GM12865 (cell line): ENCODE data around the gene OGFOD3.
"Not testable (repeated sequence)": the region's sequence is repeated elsewhere in the genome, so short reads cannot be mapped to it uniquely, and the experiment has no call there.

ENCODE experiments used
- DNase-seq: peaks from one replicate; pipeline ENCODE4 v3.0.0; 2010; ENCODE audit warnings: low read depth
- H3K4me3 ChIP-seq: 2 replicates; pipeline ENCODE4 v1.5.1; 2011; ENCODE audit warnings: mild to moderate bottlenecking, low read depth, low read length, control low read depth
- TF ChIP-seq, protein P1 (sequence below): IDR thresholded peaks from 2 replicates; pipeline ENCODE4 v1.5.1; 2011; ENCODE audit warnings: low read length, control low read depth, low read depth, inconsistent platforms; ENCODE audit not compliant: insufficient read depth; ENCODE audit errors: missing control alignments

The OGFOD3 gene

DNA sequence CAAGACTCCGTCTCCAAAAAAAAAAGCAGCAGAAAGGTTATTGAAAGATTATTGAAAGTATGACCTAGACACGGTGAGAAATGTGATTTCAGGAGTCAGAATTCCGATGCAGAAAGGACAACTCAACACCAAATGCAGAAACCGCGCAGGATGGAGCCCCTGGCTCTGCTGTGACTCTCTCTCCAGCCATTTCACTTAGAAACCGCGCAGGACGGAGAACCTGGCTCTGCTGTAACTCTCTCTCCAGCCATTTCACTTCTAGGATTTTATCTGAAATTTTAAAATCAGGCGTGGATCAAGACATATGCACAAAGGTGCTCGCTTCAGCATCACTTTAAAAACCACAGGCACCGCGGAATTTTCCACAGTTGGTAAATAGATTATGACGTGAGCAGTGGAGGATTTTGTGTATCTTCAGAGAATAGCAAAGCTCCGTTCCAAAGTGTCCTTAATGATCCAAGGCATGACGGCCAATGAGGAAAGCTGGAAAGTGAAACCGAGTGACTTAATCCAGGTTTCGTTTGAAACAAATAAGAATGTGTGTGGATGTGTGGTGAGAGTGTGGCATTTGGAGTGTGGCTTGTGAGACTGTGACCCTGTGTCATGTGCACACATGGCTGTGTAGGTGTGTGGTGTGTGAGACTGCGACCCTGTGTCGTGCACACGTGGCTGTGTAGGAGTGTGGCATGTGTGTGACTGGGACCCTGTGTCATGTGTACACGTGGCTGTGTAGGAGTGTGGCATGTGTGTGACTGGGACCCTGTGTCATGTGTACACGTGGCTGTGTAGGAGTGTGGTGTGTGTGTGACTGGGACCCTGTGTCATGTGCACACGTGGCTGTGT, 37.3 kb downstream of the OGFOD3 start:
- TF ChIP-seq, protein P1, sequence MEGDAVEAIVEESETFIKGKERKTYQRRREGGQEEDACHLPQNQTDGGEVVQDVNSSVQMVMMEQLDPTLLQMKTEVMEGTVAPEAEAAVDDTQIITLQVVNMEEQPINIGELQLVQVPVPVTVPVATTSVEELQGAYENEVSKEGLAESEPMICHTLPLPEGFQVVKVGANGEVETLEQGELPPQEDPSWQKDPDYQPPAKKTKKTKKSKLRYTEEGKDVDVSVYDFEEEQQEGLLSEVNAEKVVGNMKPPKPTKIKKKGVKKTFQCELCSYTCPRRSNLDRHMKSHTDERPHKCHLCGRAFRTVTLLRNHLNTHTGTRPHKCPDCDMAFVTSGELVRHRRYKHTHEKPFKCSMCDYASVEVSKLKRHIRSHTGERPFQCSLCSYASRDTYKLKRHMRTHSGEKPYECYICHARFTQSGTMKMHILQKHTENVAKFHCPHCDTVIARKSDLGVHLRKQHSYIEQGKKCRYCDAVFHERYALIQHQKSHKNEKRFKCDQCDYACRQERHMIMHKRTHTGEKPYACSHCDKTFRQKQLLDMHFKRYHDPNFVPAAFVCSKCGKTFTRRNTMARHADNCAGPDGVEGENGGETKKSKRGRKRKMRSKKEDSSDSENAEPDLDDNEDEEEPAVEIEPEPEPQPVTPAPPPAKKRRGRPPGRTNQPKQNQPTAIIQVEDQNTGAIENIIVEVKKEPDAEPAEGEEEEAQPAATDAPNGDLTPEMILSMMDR: no peak
- DNase-seq: no peak
- no peak overlapping the region for H3K4me3 ChIP-seq

DNA sequence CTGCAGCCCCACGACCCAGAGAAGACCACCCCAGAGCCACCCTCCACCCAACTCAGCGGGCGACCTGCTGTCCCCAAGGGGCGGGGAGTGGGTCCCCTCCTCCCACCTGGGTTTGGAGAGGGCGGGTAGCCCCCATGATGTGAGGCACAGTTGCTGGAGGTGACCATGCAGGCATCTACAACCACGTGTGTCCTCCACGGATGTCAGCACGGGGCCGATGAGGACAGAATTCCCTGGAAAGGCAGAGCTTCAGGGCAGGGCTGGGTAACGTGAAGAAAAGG, 39.7 kb downstream of the OGFOD3 start:
- TF ChIP-seq, protein P1: no peak
- H3K4me3 ChIP-seq: no peak overlapping the region
- no peak for DNase-seq

DNA sequence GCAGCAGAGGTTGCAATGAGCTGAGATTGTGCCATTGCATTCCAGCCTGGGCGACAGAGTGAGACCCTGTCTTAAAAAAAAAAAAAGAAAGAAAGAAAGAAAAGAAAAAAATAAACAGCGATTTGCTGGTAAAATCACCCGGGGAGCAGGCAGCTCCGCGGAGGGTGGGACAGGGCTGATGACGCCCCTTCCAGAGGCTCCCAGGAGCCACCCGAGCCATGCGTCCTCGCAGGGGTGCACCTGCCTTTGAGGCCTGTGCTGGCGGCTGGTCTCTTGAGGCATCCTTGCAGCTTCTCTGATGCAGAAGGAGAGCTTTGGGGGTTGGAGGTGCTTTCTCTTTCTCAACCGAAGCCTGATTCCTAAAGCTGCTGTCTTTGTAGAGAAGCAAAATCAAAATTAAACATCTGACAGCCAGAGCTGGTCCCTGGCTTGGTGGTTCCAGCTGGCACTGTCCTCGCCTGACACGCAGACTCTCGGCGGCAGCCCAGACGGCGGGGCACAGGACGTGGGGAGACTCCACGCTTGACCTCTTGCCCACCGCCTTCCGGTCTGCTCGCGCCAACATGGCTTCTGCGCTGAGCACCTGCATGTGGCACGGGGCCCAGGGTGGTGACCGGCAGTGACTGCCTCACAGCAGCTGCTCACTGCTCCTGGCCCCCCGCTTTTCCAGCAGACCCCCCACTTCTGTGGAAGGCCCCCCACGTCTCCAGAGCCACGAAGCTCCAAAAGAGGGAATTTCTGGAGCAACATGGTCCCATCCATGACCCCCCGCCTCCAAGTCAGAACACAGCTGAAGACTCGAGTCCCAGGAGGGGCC, 40.3 kb downstream of the OGFOD3 start:
- TF ChIP-seq, protein P1: no peak
- no peak overlapping the region for H3K4me3 ChIP-seq
- no peak for DNase-seq

DNA sequence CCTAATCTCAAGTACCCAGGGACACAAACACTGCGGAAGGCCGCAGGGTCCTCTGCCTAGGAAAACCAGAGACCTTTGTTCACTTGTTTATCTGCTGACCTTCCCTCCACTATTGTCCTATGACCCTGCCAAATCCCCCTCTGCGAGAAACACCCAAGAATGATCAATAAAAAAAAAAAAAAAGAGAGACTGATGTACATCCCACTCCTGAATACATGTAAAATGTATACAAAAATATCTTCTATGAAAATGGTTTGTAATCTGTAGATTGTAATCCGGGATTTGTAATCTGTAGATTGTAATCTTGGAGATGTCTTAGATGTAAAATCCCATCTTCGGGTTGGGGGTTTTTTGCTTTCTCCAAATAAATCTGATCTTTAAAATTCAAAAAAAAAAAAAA, 41.1 kb downstream of the OGFOD3 start:
- H3K4me3 ChIP-seq, DNase-seq: not testable (repeated sequence)

DNA sequence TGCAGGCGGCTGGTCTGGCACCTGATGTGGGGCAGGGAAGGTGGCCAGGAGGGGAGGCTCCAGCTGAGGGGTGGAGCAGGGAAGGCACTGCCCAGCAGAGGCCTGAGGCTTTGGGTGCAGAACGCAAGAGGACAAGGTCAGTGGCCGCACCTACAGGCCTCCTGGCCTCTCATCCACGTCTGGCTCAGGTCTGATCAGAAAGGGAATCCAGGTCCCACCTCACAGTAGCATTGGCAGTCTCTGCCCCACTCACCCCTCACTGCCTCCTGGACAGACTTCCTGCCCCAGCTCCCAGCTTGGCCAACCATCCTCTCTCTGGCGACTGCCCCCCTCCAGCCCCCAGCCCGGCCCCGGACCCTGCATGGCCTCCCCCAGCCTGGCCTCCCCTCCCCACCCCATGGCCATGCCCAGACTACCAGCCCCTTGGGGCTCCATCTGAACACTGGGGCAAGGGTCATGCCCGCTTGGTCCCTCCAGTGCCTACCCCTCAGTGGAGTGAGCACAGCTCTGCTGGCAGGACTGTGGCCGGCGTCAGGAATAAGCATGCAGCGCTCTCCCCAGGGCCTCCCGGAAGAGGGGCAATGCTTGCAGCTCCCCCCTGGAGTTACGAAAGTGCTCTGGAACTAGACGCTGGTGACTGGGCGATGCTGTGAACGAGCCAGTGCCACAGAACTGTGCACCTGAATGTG, 42.2 kb downstream of the OGFOD3 start:
- no peak for DNase-seq
- TF ChIP-seq, protein P1: no peak

DNA sequence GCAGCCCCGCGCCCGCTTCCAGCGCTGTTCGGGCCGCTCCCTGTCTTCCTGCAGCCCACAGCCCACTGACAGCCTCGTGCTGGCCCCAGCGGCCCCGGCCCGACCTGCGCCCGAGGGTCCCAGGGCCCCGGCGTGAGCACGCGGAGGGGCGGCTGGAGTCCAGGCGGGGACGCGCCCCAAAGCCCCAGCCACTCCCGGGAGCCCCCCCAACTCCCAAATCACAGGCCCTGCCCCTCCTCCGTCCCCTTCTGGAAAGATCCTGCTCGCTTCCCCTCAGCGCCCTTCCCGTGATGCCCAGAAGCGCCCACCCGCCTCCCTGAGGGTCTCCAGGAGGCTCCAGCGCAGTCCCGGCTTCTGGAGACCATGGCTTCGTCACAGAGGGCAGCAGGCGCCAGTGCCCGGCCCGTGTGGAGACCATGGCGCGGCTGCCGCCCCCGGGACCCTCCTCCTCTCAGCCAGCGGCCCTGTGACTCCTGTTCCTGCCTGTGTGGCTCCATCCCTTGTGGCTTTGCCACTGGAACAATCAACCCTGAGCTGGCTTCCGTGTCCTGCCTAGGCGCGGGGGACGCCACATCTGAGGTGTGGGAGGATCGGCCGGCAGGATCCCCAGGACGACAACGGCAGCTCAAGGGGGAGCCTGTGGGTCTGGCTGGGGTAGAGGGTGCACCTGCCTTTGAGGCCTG, 42.9 kb downstream of the OGFOD3 start:
- DNase-seq: no peak
- TF ChIP-seq, protein P1: no peak
- H3K4me3 ChIP-seq: no peak overlapping the region

More for the DNA sequence above, 42.2 kb downstream of the OGFOD3 start:
- H3K4me3 ChIP-seq: no peak overlapping the region
